RWPE1 (cell line): ENCODE measurements around the gene C1QTNF8.

Source experiments
- CTCF ChIA-PET: fragments of 350-600 bp; sonication (Branson Sonifier 250); formaldehyde crosslinking; extraction: SDS; loops from one replicate; lab custom pipeline; 2021; lab: Yijun Ruan, JAX
- POLR2A ChIA-PET: fragments of 400-600 bp; formaldehyde crosslinking; extraction: SDS; loops from one replicate; lab custom pipeline; 2020; ENCODE audit warnings: antibody characterized with exemption; ENCODE audit not compliant: low non-redundant PET; lab: Yijun Ruan, JAX
- DNase-seq: peaks from one replicate; pipeline ENCODE4 v3.0.0; 2012; ENCODE audit warnings: low spot score
- H3K27ac ChIP-seq: fragments of 450-650 bp; 2 replicates; pipeline ENCODE4 v1.5.1; 2017
- TF ChIP-seq, protein P1 (sequence below): fragments of 450-650 bp; conservative IDR thresholded peaks from 2 replicates; pipeline ENCODE4 v1.5.1; 2017; ENCODE audit warnings: low read depth, mild to moderate bottlenecking

C1QTNF8 gene

DNA sequence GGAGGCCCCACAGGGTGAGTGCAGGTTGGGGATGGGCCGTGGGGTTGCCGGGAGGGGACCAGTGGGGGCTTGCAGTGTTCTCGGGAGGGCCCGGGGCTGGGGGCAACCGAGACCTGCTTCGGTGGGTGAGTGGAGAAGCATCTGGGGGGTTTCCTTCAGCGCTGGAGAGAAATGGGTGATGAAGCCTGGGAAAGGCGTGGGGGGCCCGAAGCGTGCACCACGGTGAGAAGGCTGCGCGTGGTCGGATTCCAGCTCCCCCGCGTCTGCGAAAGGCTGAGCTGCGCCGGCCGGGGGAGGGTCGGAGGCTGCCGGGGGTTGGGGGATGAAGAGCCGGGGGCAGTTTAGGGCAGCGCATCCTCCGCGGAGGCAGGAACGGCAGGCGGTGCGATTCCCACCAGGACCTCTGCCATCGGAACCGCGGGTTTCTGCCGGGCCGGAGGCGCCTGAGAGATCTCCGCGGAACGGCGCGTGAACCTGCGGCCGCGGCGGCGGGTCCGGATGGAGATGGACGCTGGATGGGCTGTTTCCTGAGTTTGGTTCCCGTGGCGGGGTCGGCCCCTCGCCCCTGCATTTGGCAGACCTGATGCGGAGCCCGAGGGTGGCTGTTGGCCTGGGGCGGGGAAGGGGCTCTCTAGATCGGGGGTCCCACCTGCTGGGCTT, 30.4 kb downstream of the C1QTNF8 start:
- TF ChIP-seq, protein P1, sequence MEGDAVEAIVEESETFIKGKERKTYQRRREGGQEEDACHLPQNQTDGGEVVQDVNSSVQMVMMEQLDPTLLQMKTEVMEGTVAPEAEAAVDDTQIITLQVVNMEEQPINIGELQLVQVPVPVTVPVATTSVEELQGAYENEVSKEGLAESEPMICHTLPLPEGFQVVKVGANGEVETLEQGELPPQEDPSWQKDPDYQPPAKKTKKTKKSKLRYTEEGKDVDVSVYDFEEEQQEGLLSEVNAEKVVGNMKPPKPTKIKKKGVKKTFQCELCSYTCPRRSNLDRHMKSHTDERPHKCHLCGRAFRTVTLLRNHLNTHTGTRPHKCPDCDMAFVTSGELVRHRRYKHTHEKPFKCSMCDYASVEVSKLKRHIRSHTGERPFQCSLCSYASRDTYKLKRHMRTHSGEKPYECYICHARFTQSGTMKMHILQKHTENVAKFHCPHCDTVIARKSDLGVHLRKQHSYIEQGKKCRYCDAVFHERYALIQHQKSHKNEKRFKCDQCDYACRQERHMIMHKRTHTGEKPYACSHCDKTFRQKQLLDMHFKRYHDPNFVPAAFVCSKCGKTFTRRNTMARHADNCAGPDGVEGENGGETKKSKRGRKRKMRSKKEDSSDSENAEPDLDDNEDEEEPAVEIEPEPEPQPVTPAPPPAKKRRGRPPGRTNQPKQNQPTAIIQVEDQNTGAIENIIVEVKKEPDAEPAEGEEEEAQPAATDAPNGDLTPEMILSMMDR: no peak
- POLR2A ChIA-PET: no interaction called here

DNA sequence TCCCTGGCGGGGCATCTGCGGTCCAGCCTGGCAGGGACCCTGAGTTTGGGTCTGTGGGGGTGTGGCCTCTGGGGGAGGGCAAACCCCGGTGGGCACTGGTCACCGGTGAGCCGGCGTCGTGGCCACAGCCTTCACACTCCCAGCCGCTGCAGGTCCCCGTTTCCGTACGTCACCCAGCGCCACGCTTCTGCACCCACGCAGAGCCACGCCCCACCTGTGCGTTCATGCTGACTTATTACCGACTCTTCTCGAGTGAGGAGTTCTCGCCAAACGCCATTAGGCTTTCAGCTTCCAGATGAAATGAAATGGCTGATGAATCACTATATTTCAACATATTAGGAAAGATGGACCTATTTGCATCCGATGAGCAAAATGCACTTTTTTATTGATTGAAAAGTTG, 32.3 kb downstream of the C1QTNF8 start:
- no peak for DNase-seq
- TF ChIP-seq, protein P1: no peak
- ChIA-PET POLR2A (no interaction called here), CTCF (no interaction called here)
- no peak overlapping the region for H3K27ac ChIP-seq

More for the DNA sequence above, 30.4 kb downstream of the C1QTNF8 start:
- DNase-seq: no peak
- CTCF ChIA-PET: no interaction called here
- no peak overlapping the region for H3K27ac ChIP-seq

DNA sequence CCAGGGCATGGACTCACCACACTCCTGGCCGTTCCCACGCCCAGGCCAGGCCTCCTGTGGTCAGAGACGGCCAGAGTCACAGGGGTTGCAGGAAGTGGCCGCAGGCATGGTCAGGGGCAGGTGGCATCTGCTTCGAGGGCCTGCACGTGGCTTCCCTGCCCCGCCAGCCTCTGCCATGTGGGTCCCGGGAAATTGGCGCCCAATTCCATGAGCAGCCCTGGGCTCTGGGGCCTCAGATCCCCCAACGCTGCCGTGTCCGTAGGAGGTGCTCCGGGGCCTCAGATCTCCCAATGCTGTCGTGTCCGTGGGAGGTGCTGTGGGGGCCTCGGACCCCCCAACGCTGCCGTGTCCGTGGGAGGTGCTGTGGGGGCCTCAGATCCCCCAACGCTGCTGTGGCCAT, 33.1 kb downstream of the C1QTNF8 start:
- CTCF ChIA-PET: no interaction called here
- DNase-seq: no peak
- POLR2A ChIA-PET: no interaction called here
- TF ChIP-seq, protein P1: no peak
- no peak overlapping the region for H3K27ac ChIP-seq

DNA sequence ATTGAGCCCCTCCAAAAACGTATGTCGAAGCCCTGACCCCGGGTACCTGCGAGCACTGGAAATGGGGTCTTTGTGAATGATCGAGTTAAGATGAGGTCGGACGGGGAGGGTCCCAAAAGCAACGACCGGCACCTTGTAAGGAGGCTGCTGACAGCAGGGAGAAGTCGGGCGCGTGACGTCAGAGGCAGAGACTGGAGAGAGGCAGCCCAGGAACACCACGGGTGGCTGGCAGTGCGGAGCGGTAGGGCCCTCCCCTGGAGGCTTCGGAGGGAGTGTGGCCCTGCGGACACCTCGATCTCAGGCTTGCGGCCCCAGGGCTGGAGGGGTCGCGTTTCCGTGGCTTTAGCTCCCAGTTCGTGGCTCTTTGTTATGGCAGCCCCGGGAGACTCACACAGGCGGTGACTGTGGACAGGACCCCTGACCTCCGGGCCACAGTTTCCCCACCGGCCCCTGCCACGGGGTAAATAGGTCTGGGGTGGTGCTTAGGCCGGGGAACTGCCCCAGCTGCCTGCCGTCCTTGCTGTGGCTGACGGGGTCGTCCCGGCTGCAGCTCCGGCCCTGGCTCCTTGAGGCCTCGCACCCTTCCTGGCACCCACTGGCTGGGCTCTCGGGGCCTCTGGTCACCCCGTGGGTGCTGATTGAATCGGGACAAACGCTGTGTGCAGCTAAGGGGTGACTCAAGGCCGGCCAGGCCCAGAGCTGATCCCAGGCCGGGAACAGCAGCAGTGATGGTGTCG, 34.1 kb downstream of the C1QTNF8 start:
- no peak for DNase-seq
- CTCF ChIA-PET: interaction anchor here (0.6 to 0.7 kb wide), 2 partner anchors 10 to 61 kb away, joined by 3 read pairs; no protein-coding TSS in a partner anchor
- POLR2A ChIA-PET: no interaction called here
- TF ChIP-seq, protein P1: no peak
- H3K27ac ChIP-seq: no peak overlapping the region

DNA sequence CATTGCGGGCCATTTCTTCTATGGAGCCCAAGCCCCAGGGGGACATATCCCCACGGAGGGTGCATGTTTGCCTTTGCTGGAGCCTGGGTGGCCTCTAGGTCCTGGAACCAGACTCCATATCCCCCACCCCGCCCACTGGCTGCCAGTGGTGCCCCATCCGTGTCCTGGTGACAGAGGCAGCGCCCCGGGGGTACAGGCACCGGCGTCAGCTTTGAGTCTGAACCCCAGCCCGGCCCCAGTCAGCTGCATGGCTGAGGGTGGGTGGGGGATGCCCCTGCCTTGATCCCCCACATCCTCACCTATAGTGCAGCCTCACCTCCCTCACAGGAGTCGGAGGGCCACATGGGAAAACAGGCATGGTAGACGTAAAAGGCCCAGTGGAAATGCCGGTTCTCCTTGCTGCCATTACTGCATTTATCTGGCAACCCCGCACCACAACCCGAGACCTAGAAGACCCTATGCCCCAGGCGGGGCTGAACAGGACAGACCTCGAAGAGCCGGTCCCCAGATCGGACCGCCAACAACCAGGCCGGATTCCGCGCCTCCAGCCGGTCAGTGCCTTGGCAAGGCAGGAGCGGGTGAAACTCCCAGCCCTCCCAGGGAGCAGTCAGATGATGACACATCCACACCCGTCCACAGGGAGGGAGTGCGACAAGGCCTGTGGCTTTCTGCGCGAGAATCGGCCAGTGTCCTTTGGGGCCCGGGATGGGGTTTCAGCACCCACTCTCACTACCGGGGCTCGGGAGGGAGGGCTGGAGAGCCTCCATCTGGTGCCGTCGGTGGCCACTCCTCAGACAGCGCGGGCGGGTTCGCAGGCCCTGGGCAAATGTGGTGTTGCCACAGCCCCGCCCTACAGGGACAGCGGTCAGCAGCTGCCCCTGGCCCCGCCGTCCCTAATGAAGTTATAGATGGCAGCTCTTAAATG, 35.4 kb downstream of the C1QTNF8 start:
- ChIA-PET POLR2A (no interaction called here), CTCF (interaction anchor here (0.6 to 0.7 kb wide), 2 partner anchors 40 to 174 kb away, joined by 3 to 7 read pairs; no protein-coding TSS in a partner anchor)
- no peak for DNase-seq
- H3K27ac ChIP-seq: no peak overlapping the region
- TF ChIP-seq, protein P1: no peak

DNA sequence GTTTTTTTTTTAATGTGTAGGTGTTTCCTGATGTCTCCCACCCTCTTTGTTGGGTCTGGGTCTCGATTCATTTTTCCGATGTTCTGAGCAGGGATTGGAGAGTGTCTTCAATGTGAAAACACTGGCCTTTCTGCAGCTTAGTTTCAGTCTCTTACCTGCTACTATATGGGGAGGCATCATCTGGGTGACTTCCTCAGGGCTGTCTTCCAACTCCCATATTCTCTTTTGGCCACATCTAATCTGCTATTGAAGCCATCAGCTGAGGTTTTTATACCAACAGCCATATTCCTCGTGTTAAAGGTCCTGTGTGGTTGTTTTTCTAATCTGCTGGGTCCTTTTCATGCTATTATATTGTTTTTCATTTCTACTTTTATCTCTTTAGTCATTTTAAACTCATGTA, 36.7 kb downstream of the C1QTNF8 start:
- POLR2A ChIA-PET: no interaction called here
- CTCF ChIA-PET: no interaction called here
- no peak overlapping the region for H3K27ac ChIP-seq
- TF ChIP-seq, protein P1: no peak
- no peak for DNase-seq
